ENCODE data around the gene GLI1. TPM values are rescaled to one million over a fixed set of nuclear protein-coding genes. Genes with fewer than 3 reads are reported as not detected.

GLI1 gene
- total and polyA plus RNA-seq, 7 donors, result 0.60 to 3.9 (median 1.5) TPM; not detected in 2

- Histone ChIP-seq H3K4me3 (no peak overlapping the region), H3K4me1 (peaks cover 0 to 18% (median 14%) of the 10 kb centered on the region in 4 donors), H3K36me3 (no peaks in the 10 kb centered on the region), H3K27ac (no peak overlapping the region), H3K9me3 (no peaks in the 10 kb centered on the region), H3K27me3 (no peaks in the 10 kb centered on the region)
- intact Hi-C loops (cut with DNase I), result no loop called here
- 78% methylated on average over 3 of the region's 3 CpGs for WGBS, 2 donors
- DNase-seq, result no peak
- TF ChIP-seq EP300 (IDR thresholded peaks at IDR 0.05), result no peak
- no peak for TF ChIP-seq POLR2AphosphoS5 (IDR thresholded peaks at IDR 0.05)
- TF ChIP-seq POLR2A (IDR thresholded peaks at IDR 0.05), result no peak
- no peak for TF ChIP-seq CTCF (IDR thresholded peaks at IDR 0.05)
Measured at GRCh38 chr12:57433370-57433769, 26.2 kb upstream of the GLI1 start.

GRCh38 chr12:57434517-57435223, 24.9 kb upstream of the GLI1 start, which contains the start of gene INHBC:
Gene INHBC (plus strand): TSS chr12:57434784. CDS start chr12:57434887, 103 bp downstream.
- WGBS, 2 donors, result 76 to 83% methylated on average over 8 of the region's 8 CpGs
- intact Hi-C loops (cut with DNase I), result no loop called here

GRCh38 chr12:57435293-57435692, 24.3 kb upstream of the GLI1 start:
- peaks cover 0 to 5% (median 2%) of the 10 kb centered on the region in 4 donors for H3K4me1 ChIP-seq
- H3K27me3 ChIP-seq, result no peaks in the 10 kb centered on the region
- no peak overlapping the region for H3K4me3 ChIP-seq
- no peaks in the 10 kb centered on the region for H3K36me3 ChIP-seq
- 52 to 73% methylated on average over 4 of the region's 4 CpGs for WGBS, 2 donors
- no peaks in the 10 kb centered on the region for H3K9me3 ChIP-seq
- DNase-seq, result no peak
- no peak overlapping the region for H3K27ac ChIP-seq
- intact Hi-C loops (cut with DNase I), result no loop called here
- no peak for TF ChIP-seq CTCF (IDR thresholded peaks at IDR 0.05)
- no peak for TF ChIP-seq EP300 (IDR thresholded peaks at IDR 0.05)
- TF ChIP-seq POLR2AphosphoS5 (IDR thresholded peaks at IDR 0.05), result no peak
- no peak for TF ChIP-seq POLR2A (IDR thresholded peaks at IDR 0.05)

More at GRCh38 chr12:57434517-57435223, 24.9 kb upstream of the GLI1 start, which contains the start of gene INHBC:
- no peak within 1 kb of the TSS for H3K4me3 ChIP-seq
- no peak within 1 kb of the TSS for H3K27ac ChIP-seq
- H3K36me3 ChIP-seq, result no peaks in the 10 kb centered on the region
- TF ChIP-seq CTCF (IDR thresholded peaks at IDR 0.05) (no peak), POLR2A (IDR thresholded peaks at IDR 0.05) (no peak), EP300 (IDR thresholded peaks at IDR 0.05) (no peak), POLR2AphosphoS5 (IDR thresholded peaks at IDR 0.05) (no peak)
- no peaks in the 10 kb centered on the region for H3K27me3 ChIP-seq
- DNase-seq, result no peak
- H3K4me1 ChIP-seq, result peaks cover 0 to 8% (median 4%) of the 10 kb centered on the region in 4 donors
- H3K9me3 ChIP-seq, result no peaks in the 10 kb centered on the region

GRCh38 chr12:57438400-57438799, 21.2 kb upstream of the GLI1 start:
- intact Hi-C loops (cut with DNase I), result no loop called here
- Histone ChIP-seq H3K36me3 (no peaks in the 10 kb centered on the region), H3K4me3 (no peak overlapping the region), H3K27ac (no peak overlapping the region), H3K9me3 (no peaks in the 10 kb centered on the region), H3K4me1 (no peaks in the 10 kb centered on the region), H3K27me3 (no peaks in the 10 kb centered on the region)
- WGBS, 2 donors, result 21 to 60% methylated on average over 1 of the region's 1 CpG
- no peak for DNase-seq
- TF ChIP-seq CTCF (IDR thresholded peaks at IDR 0.05) (no peak), POLR2AphosphoS5 (IDR thresholded peaks at IDR 0.05) (no peak), EP300 (IDR thresholded peaks at IDR 0.05) (no peak), POLR2A (IDR thresholded peaks at IDR 0.05) (no peak)
